IPS-NIHi11 (cell line): Measurements from ENCODE around the gene C16orf90.
A peak's percentile ranks its signal among the peaks of the same experiment; 100 is the strongest.
"Not testable (repeated sequence)": the region's sequence is repeated elsewhere in the genome, so short reads cannot be mapped to it uniquely, and the experiment has no call there.

ENCODE experiments used
- DNase-seq: peaks from one replicate; pipeline ENCODE4 v3.0.0; 2012; ENCODE audit warnings: mixed read lengths, low spot score

Gene C16orf90, protein sequence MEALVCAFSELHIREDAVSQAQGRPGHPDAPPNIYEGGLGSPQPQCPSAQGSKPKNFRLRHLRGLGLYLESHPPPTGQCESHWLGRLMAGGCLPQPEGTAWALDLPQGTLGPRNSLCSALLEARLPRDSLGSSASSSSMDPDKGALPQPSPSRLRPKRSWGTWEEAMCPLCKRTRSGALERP

DNA sequence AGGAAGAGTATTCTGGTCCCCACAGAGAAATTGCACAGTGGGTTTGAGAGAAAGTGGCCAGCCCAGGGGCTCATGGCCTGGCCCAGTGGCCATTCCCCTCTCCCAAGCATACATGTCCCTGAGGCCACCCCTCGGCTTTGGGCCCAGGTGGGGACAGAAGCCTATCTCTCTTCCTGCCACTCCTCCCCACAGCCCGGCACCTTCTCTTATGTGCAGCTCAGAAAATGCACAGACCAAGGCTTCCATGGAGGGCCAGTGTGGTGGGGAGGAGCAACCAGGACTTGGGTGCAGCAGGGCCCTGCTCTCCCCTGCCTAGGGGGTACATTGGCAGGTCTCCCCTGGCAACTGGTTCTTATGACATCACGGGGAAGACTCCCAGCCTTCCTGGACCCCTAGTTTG is at the start of gene C16orf90:
TSS of gene C16orf90 (minus strand) at position 314 of the 400 bp plus-strand sequence. CDS start at position 246, 68 bp downstream.
- no peak for DNase-seq

DNA sequence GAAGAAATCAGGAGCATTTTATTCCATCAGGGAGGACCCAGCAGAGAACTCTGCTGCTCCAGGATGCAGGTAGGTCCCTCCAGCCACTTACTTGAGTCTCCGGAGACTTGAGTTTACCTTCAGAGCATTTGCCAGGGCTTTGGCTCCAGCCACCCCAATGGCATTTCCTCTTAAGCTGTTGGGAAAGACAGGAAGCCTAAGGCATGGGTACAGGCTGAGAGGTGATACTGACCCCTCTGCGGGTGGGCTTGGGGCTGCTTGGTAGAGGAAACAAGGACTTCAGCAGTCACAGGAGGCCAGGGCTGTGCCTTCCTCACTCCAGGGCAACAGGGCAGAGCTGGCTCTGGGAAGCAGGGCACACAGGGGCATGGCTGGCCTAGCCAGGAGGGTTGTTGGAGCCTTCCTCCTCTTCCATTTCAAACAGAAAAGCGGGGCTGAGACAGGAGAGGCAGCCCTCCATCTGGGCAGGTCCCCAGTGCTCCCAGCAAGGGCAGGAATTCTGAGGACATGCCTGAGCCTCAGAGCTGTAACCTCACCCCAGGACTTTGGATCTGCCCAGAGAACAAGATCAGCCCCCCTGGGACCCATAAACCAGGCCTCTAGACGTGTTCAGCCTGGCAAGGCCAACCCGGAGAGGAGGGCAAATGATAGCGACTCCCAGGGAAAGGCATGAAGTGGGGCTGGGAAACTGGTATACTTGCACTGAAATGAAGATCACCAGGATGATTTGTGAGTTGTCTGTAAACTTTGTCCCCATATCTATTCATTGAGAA is 47.5 kb upstream of the C16orf90 start:
- DNase-seq: no peak

DNA sequence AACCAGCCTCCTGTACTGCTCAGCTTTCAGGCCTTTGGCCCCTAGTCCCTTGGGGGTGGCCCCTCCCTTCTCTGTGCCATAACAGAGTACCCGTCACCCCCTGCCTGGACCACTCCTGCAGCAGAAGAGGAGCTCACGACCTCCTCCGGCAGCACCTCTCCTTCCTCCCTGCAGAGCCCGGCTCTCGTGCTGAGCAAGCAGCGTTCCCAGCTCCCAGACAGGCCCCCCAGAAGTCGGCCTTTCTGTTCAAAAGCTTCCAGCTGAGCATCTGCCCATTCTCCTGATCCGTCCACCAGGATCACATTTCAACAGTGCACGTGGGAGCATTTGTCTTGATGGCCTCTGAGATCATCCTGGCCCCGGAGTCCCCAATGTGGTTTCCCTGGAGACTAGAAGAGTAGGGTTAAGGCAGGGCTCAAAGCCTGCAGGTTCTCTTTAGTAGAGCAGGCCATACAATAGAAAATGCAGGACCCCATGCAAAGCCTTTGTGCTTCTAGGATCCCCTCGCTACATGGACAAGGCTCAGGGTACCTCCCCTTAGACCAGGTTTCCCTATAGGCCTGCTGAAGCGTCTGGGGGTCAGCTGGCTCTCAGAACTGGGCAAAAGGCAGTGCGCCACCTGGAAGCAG is 46.4 kb upstream of the C16orf90 start:
- no peak for DNase-seq

DNA sequence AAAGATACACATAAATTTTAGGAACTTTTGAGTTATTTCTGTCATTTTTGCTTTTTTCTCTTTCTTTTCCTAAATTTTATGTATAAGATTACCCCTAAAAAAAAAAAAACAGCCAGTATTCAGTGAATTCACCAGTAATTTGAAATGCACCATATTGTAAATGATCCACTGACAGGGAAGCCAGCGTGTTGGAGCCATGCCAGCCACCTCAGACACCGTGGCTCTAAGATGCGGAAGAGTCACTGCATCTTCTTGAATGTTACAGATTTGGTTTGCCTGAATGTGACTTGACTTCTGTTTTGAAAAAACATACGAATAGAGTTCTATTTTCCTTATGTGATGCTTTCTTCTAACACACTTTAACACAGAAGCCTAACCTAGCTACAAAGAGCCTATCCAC is 42.9 kb upstream of the C16orf90 start:
- no peak for DNase-seq

DNA sequence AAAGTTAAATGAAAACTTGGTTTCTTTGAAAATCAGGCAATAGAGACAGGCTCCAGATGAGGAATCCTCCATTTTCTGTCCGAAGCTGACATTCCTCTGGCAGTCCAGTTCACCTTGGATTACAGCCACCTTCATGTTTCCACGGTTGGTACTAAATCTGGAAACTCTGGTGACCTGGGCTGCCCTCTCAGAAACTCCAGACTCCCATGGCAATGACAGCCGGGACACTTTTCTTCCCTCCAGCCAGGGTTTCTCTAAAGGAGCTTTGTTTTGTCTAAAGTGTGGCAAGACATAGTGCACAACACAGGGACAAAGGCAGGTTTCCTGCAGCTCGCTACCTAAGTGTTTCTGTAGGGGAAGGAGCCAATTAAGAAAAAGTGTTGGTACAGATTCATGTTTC is 41.6 kb upstream of the C16orf90 start:
- DNase-seq: no peak

DNA sequence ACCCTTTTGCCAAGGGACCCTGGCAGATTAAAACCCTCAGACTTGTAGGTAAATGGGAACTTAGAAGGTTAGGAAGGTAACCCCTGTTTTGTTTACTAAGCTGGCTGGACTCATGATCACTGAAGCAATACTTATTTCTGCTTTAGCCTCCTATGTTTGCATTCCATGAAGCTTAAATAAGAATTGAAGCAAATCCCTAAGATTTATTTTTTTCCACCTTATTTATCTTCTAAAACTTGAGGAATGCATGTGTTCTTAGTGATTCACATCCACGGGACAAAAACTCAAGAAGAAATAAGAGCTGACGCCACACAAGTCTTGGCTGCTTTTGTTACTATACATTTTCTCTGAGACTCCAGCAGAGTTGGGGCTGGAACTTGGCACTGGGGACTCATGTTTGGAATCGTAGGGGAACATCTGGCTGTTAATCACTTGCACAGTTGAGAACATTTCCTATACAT is 41.0 kb upstream of the C16orf90 start:
- no peak for DNase-seq

DNA sequence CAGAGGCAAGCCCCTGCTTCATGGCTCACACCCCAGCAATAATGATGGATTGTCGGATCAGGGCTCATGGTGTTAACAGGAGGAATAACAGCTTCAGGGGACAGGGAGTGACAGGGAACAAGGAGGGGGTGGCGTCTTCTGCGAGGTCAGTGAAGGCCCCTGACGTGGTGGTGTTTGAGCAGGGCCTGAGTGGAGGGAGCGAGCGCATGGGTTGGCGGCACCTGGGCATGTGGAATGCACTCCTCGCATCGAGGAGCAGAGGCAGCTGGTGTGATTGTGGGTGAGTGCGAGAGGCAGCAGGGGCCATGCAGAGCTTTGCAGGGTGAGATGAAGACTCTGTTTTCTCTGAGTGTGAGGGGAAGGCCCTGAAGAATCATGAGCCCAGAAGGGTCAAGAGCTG is 38.8 kb upstream of the C16orf90 start:
- no peak for DNase-seq

DNA sequence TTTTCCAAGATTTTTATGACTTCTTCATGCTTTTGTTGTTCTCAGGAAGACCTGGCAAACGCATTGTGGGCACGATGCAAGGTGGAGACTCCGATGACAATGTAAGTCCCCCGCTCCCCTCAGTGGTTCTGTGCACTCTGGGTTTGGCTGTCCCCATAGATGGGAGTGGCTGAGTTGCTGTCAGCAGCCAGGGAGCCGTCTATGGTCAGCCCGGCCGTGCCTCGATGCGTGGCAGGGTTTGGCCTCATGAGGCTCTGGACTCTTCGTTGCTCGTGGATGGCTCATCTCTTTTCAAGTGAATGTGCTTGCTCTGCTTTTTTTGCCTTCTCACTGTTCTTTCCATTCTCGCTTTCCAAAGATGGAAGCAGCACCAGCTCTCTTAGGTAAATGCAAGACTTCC is 37.5 kb upstream of the C16orf90 start:
- no peak for DNase-seq

DNA sequence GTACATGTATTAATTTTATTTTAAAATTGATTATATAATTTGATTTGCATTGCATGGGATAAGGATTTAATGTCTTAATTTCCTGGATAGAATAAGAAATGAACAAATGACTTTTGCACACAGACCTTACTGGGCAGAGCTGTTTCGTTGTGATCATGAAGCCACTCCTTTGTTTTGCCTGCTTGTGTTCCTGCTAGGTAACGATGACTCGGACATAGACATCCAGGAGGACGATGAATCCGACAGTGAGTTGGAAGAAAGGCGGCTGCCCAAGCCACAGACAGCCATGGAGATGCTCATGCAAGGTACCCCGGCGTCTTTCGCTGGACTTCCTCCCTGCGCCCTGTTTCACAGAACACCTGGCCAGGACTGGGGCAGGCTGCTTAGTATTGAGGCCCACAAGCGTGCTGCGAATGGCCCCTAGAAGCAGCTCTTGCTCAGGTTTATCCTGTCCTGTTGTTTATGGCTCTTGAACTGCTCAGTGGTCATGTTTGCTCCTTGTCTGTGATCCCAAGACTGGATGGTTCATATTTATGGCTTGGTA is 35.2 kb upstream of the C16orf90 start:
- no peak for DNase-seq

DNA sequence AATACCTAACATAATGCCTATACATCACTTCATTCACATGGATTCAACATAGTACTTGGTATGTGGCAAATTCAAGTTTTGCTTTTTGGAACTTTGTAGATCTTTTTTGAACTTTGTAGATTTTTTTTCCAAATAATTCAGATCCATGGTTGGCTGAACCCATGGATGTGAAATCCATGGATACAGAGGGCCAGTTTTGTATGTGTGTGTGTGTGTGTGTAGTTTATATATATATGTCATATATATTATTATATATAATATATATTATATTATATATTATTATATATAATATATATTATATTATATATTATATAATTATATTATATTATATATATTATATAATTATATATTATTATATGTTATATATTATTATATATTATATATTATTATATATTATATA is 33.9 kb upstream of the C16orf90 start:
- no peak for DNase-seq

DNA sequence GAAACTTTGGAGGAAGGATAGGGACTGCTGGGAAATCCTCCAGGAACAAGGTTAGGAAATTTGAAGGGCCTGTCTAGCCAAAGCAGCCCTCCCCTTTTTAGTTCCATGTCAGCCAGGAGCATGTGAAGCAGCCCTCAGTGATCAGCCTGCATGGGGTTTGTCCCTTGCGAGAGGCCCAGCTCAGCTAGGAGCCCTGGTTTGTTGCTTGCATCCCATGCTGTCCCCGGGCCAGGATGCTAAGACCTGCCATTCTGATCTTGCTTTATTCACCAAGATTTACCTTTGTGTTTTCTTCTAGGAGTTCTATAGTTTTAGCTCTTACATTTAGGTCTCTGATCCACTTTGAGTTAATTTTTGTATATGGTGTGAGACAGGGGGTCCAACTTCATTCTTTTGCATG is 33.1 kb upstream of the C16orf90 start:
- DNase-seq: no peak

DNA sequence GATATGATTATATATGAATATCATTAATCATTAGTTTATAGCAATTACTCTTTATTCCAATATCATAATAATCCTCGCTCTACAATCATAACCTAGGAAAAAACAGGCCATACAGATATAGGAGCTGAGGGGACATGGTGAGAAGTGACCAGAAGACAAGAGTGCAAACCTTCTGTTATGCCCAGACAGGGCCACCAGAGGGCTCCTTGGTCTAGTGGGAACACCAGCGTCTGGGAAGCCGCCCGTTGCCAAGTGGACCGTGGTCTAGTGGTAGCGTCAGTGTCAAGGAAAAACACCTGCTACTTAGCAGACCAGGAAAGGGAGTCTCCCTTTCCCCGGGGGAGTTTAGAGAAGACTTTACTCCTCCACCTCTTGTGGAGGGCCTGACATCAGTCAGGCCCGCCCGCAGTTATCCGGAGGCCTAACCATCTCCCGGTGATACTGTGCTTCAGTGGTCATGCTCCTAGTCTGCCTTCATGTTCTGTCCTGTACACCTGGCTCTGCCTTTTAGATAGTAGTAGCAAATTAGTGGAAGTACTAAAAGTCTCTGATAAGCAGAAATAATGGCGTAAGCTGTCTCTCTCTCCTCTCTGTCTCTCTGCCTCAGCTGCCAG is 32.0 kb upstream of the C16orf90 start:
- DNase-seq: not testable (repeated sequence)

DNA sequence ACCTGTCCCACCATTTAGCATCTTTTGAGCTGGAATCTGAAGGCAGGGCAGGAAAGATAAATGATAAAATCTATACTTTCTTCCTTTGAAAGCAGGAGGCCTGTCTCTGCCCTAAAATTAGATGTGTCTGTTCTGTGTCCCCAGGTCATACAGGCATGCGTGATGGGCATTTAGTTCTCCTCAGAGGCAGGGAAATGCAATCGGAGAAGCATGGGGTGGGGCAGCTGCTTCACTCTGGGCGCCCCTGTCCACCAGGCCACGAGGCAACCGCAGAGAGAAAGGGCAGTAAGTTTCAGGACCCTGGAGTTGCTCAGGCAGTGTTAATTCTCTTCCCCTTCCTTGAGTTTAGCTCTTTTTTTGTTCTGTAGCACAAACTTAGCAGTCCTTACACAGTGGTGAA is 30.7 kb upstream of the C16orf90 start:
- DNase-seq: no peak

DNA sequence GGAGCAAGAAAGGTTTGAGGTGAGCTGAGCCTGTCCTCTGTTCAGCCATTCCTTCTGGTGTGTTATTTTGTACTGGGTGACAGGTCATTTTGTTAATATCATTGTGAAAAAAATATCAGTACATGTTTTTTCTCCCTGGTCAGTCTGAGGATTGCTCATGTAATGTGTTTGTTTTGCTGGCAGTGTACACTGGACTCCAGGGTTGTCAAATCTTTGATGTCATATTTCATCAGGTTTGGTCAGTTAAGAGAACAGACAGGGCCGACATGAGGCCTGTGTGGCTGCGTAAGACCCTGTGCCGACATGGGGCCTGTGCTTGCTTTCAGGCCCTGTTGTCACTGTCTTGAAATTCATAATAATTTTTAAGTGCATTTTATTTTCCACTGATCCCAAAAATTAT is 28.0 kb upstream of the C16orf90 start:
- DNase-seq: no peak

DNA sequence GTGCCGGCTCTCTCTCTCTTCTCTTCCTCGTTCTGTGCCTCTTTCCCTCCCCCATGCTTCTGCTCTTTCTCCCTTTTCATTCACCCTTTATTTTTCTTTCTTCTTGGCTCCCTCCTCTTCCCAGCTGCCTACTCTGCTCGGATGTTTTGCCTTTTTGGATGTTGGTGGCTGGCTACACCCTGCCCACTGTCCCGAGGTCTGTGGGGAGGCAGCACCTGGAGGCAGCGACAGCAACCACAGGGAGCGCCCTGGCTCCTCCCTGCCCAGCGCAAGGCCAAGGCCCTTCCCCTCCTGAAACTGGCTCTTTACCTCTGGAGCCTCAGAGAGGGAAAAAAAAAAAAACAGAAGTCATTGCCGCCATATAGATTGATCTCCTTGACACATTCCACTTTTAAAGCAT is 25.6 kb upstream of the C16orf90 start:
- peak; percentile 53 for DNase-seq

DNA sequence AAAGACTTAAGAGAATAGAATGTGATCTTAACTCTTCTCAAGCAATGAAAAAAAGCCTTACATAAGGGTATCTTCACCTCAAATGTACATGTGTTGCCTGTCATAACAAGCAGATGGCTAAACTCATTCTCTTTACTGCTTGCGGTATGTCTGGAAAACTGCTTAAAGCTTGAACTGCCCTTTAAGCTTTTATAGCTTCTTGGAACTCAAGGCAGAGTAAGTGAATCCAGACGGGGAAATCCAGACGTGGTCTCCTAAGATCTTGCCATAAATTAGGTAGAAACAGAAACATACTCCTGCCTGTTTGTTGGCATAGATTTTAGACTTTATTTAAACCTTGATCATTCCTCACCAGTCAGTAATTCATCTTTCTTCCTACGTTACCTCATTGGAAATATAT is 25.1 kb upstream of the C16orf90 start:
- DNase-seq: no peak

DNA sequence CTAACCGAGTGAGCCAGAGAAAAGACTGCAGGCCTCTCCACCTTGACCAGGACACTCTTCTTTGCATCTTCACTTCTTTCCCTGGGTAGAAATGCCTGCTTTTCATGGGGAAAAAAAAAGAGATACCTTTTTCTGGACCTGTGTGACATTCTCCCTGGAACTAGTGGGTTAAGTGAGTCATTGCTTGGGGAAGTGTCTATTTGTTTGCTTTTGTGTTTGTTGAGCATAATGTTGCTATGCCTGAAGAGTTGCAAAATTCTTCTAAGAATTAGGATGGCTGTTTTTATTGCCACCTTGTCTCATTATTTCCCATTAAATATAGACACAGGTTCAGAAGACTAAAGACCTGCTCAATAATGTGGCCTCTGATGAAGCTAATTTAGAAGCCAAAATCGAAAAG is 24.3 kb upstream of the C16orf90 start:
- no peak for DNase-seq

DNA sequence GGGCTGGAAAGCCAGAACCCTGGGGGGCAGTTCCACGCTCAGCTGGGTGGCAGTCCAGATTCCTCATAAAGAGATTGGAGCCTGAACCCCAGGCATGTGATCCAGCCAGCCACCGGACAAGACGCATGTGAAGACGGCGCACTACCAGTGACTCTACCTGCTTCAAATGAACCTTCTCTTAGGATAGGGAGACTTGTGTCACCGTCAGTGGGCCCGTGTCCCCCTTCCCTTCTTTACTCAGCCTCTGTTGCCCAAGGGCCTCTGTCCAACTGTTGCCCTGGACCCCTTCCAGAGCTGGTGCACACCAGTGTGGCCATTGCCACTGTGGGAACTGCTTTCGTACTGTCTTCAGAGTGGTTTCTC is 23.7 kb upstream of the C16orf90 start:
- DNase-seq: no peak

DNA sequence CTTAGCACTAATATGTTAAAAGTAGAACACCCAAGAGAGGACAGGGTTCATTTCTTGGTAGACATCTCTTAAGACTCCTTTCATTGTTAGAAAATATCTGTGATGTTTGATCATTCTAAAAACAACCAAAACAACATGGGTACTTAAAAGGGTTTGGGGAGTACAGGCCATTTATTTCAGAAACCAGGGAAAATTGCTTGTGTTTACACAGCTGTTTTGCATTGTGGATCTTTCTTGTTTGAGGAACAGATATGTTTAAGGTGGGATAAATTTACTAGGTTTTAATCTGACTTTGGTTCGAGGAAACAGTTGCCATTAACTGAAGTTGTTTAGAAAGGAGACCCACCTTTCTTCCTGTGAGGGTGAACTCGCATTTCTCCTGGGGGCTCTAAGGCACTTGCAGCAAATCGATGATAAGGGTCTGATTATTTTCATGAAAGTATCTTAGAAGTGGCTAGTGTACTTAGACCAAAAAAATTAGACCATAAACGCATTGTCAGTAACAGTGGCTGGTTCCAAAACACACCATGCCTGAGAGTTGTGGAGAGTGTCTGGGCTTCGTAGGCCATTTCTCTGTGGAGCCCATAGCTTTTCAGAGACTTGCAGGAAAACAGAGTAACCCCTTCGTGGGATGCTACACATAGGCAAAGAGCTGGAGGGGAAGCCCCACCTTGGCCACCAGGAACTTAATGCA is 23.1 kb upstream of the C16orf90 start:
- DNase-seq: no peak

DNA sequence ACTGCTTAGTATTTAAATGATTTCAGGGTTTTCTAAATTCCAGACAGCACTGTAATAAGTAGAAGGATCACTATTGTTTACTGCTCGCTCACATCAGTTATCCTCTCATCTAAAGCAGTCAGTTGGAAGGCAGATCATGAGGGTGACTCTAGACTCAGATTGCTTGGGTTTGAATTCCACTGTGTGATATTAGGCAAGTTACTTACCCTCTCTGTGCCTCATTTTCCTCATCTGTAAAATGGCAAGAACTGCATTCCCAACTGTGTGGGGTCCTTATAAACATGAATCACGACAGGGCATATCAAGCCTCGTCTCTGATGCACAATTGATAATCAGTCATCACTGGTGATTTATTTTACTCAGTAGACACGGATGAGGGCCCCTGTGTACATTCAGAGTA is 20.6 kb upstream of the C16orf90 start:
- no peak for DNase-seq

DNA sequence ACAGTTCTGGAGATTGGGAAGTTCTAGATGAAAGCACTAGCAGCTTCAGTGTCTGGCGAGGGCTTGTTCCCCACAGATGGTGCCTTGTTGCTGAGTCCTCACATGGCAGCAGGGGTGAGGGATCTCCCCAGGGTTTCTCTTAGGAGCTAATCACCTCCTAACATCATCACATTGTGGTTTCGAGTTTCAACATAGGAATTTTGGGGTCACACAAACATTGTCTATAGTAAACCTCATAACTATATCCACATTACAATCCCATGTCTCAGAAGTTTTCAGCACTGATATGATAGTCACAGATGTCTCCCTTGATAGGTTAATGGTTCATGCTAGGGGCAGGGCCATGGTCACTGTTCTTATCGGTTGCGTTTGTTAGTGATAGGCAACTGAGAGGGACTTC is 19.3 kb upstream of the C16orf90 start:
- no peak for DNase-seq
